Retinal pigment epithelial cell (primary cell): ENCODE measurements around the gene VAV2.

Source experiments
- DNase-seq: peaks from one replicate; pipeline ENCODE4 v3.0.0-alpha.2; 2010; ENCODE audit warnings: low read depth
- H3K4me3 ChIP-seq: 2 replicates; pipeline ENCODE4 v1.5.1; 2011; ENCODE audit warnings: mild to moderate bottlenecking, low read length, control low read depth, moderate library complexity
- CTCF ChIP-seq: conservative IDR thresholded peaks from 2 replicates; pipeline ENCODE4 v1.5.1; 2011; ENCODE audit warnings: low read depth, low read length, control low read depth, inconsistent platforms

The VAV2 gene

GRCh38 chr9:134036130-134036529 is 44.0 kb upstream of the VAV2 start:
- TF ChIP-seq CTCF: no peak
- H3K4me3 ChIP-seq: no peak overlapping the region
- DNase-seq: no peak

GRCh38 chr9:134035041-134036039 is 43.2 kb upstream of the VAV2 start:
- TF ChIP-seq CTCF: no peak
- H3K4me3 ChIP-seq: no peak overlapping the region

GRCh38 chr9:134034215-134035040 is 42.3 kb upstream of the VAV2 start:
- no peak for DNase-seq
- TF ChIP-seq CTCF: no peak
- no peak overlapping the region for H3K4me3 ChIP-seq

More at GRCh38 chr9:134035041-134036039, 43.2 kb upstream of the VAV2 start:
- no peak for DNase-seq

- no peak for DNase-seq
- TF ChIP-seq CTCF: no peak
- H3K4me3 ChIP-seq: no peak overlapping the region
Measured at GRCh38 chr9:134033516-134034214, 41.5 kb upstream of the VAV2 start.

- no peak for DNase-seq
- no peak for TF ChIP-seq CTCF
- H3K4me3 ChIP-seq: no peak overlapping the region
Measured at GRCh38 chr9:134032456-134033222, 40.5 kb upstream of the VAV2 start.

- TF ChIP-seq CTCF: no peak
- no peak for DNase-seq
- H3K4me3 ChIP-seq: no peak overlapping the region
Measured at GRCh38 chr9:134031783-134032182, 39.7 kb upstream of the VAV2 start.
